Neural cell (in vitro differentiated cells): ENCODE results near the gene ALX4. TPM values are rescaled to one million over a fixed set of nuclear protein-coding genes. Genes with fewer than 3 reads are reported as not detected.

ENCODE experiments used
- H2AFZ ChIP-seq: fragments of 200-600, 300-800 bp; sonication (generic), shearing (Covaris generic); 2 replicates; pipeline ENCODE4 v1.6.0; 2014; ENCODE audit warnings: low read depth, mild to moderate bottlenecking, antibody characterized with exemption, low read length, moderate library complexity
- H3F3A ChIP-seq: fragments of 200-600 bp; shearing (Covaris generic); 2 replicates; pipeline ENCODE4 v1.6.1; 2016; ENCODE audit warnings: mild to moderate bottlenecking, moderate library complexity, mixed read lengths, antibody characterized with exemption, low read length; ENCODE audit not compliant: insufficient read depth, poor library complexity, severe bottlenecking
- H3K27ac ChIP-seq: fragments of 200-600, 300-800 bp; sonication (generic), shearing (Covaris generic); 2 replicates; pipeline ENCODE4 v1.5.1; 2014; ENCODE audit warnings: mild to moderate bottlenecking, low read length, moderate library complexity
- H3K27me3 ChIP-seq: fragments of 300-800, 200-600 bp; sonication (generic), shearing (Covaris generic); 2 replicates; pipeline ENCODE4 v1.6.0; 2014; ENCODE audit warnings: mild to moderate bottlenecking, low read depth, low read length, moderate library complexity; ENCODE audit not compliant: insufficient read depth
- H3K36me3 ChIP-seq: fragments of 300-800, 200-600 bp; sonication (generic), shearing (Covaris generic); 2 replicates; pipeline ENCODE4 v1.5.1; 2014; ENCODE audit warnings: mild to moderate bottlenecking, antibody characterized with exemption, low read length, moderate library complexity; ENCODE audit not compliant: insufficient read depth
- H3K4me2 ChIP-seq: fragments of 300-800, 200-600 bp; sonication (generic), shearing (Covaris generic); 2 replicates; pipeline ENCODE4 v1.6.0; 2014; ENCODE audit warnings: mild to moderate bottlenecking, low read length
- H3K4me3 ChIP-seq: fragments of 300-800, 200-600 bp; sonication (generic), shearing (Covaris generic); 2 replicates; pipeline ENCODE4 v1.5.1; 2014; ENCODE audit warnings: mild to moderate bottlenecking, low read length, moderate library complexity
- H3K79me2 ChIP-seq: fragments of 200-600 bp; shearing (Covaris generic); replicated peaks from 2 replicates; pipeline ENCODE4 v1.6.0; 2014; ENCODE audit warnings: mild to moderate bottlenecking, low read length, moderate library complexity; ENCODE audit not compliant: insufficient read depth
- H3K9ac ChIP-seq: fragments of 300-800, 200-600 bp; sonication (generic), shearing (Covaris generic); 2 replicates; pipeline ENCODE4 v1.6.1; 2016; ENCODE audit warnings: mild to moderate bottlenecking, low read length, mixed read lengths
- H3K9me2 ChIP-seq: fragments of 200-600 bp; shearing (Covaris generic); 2 replicates; pipeline ENCODE4 v1.6.1; 2016; ENCODE audit warnings: mild to moderate bottlenecking, low read length, mixed read lengths; ENCODE audit not compliant: insufficient read depth
- H3K9me3 ChIP-seq: fragments of 200-600, 300-800 bp; sonication (generic), shearing (Covaris generic); 2 replicates; pipeline ENCODE4 v1.6.1; 2016; ENCODE audit warnings: mild to moderate bottlenecking, mixed run types, low read length, moderate library complexity, mixed read lengths
- H4K20me1 ChIP-seq: fragments of 200-600 bp; shearing (Covaris generic); 2 replicates; pipeline ENCODE4 v1.6.1; 2016; ENCODE audit warnings: mild to moderate bottlenecking, mixed run types; ENCODE audit not compliant: insufficient read depth
- CTCF ChIP-seq: fragments of 450-650 bp; IDR thresholded peaks from 2 replicates; pipeline ENCODE4 v1.5.1; 2014; ENCODE audit warnings: antibody characterized with exemption, mild to moderate bottlenecking, moderate library complexity; ENCODE audit not compliant: poor library complexity, severe bottlenecking
- EP300 ChIP-seq: fragments of 450-650 bp; conservative IDR thresholded peaks from 2 replicates; pipeline ENCODE4 v1.6.1; 2014; ENCODE audit warnings: antibody characterized with exemption, mild to moderate bottlenecking, moderate library complexity; ENCODE audit not compliant: poor library complexity, severe bottlenecking
- EZH2 ChIP-seq: fragments of 200-600, 300-800 bp; shearing (Covaris generic), sonication (generic); IDR thresholded peaks from 2 replicates; pipeline ENCODE4 v1.6.1; 2014; ENCODE audit warnings: antibody characterized with exemption, low read length, borderline replicate concordance, mild to moderate bottlenecking; ENCODE audit not compliant: insufficient read depth, poor library complexity, severe bottlenecking
- MXI1 ChIP-seq: fragments of 450-650 bp; conservative IDR thresholded peaks from 2 replicates; pipeline ENCODE4 v1.6.1; 2014; ENCODE audit warnings: antibody characterized with exemption, mild to moderate bottlenecking; ENCODE audit not compliant: poor library complexity, severe bottlenecking
- POLR2AphosphoS5 ChIP-seq: IDR thresholded peaks from 2 replicates; pipeline ENCODE4 v1.6.1; 2012
- RAD21 ChIP-seq: fragments of 450-650 bp; conservative IDR thresholded peaks from 2 replicates; pipeline ENCODE4 v1.6.1; 2014; ENCODE audit warnings: antibody characterized with exemption, mild to moderate bottlenecking, moderate library complexity
- REST ChIP-seq: IDR thresholded peaks from 2 replicates; pipeline ENCODE4 v1.6.1; 2012; ENCODE audit warnings: borderline replicate concordance
- SMC3 ChIP-seq: fragments of 450-650 bp; conservative IDR thresholded peaks from 2 replicates; pipeline ENCODE4 v1.6.1; 2014; ENCODE audit warnings: antibody characterized with exemption, mild to moderate bottlenecking, moderate library complexity; ENCODE audit not compliant: poor library complexity
- TAF1 ChIP-seq: IDR thresholded peaks from 2 replicates; pipeline ENCODE4 v1.6.1; 2012; ENCODE audit warnings: low read depth
- polyA plus RNA-seq: library from polyadenylated mRNA; depleted of rRNA; stranded (reverse); fragments of >200 nt; gene quantifications from 2 replicates; pipeline ENCODE4 v1.2.3, GENCODE V29; 2014

The ALX4 gene
- polyA plus RNA-seq, 1 donor from 2014 or later: not detected

- Histone ChIP-seq H3K9me2 (no peaks in the 10 kb centered on the region), H2AFZ (no peak overlapping the region), H4K20me1 (no peaks in the 10 kb centered on the region), H3K4me2 (no peak overlapping the region), H3K4me3 (no peak overlapping the region), H3K79me2 (no peaks in the 10 kb centered on the region), H3K9ac (no peak overlapping the region), H3K36me3 (no peaks in the 10 kb centered on the region), H3K27ac (no peak overlapping the region), H3K27me3 (peaks cover 43% of the 10 kb centered on the region), H3K9me3 (no peaks in the 10 kb centered on the region), H3F3A (no peaks in the 10 kb centered on the region)
- TF ChIP-seq RAD21 (no peak), EP300 (no peak), MXI1 (no peak), TAF1 (no peak), REST (no peak), EZH2 (no peak), SMC3 (no peak), POLR2AphosphoS5 (no peak), CTCF (no peak)
Measured at GRCh38 chr11:44298862-44299261, 11.1 kb downstream of the ALX4 start.

GRCh38 chr11:44290208-44290607 is 19.7 kb downstream of the ALX4 start:
- H3K79me2 ChIP-seq: no peaks in the 10 kb centered on the region
- no peak overlapping the region for H3K4me3 ChIP-seq
- no peaks in the 10 kb centered on the region for H3K9me2 ChIP-seq
- no peaks in the 10 kb centered on the region for H3K36me3 ChIP-seq
- H3F3A ChIP-seq: no peaks in the 10 kb centered on the region
- H3K27ac ChIP-seq: no peak overlapping the region
- no peaks in the 10 kb centered on the region for H3K9me3 ChIP-seq
- H3K9ac ChIP-seq: no peak overlapping the region
- no peak for TF ChIP-seq EP300
- no peak for TF ChIP-seq EZH2
- no peak for TF ChIP-seq CTCF
- no peak for TF ChIP-seq RAD21
- TF ChIP-seq REST: no peak
- TF ChIP-seq SMC3: no peak
- no peak for TF ChIP-seq POLR2AphosphoS5
- TF ChIP-seq TAF1: no peak
- no peak for TF ChIP-seq MXI1
- H4K20me1 ChIP-seq: no peaks in the 10 kb centered on the region
- H3K27me3 ChIP-seq: no peaks in the 10 kb centered on the region
- no peak overlapping the region for H2AFZ ChIP-seq
- H3K4me2 ChIP-seq: no peak overlapping the region
